K562 (cell line): ENCODE results near the gene FDX2. TPM values are rescaled to one million over a fixed set of nuclear protein-coding genes. Genes with fewer than 3 reads are reported as not detected.

Source experiments
- ARID1B ChIP-seq: fragments of 450-650 bp; IDR thresholded peaks from 2 replicates; pipeline ENCODE4 v1.6.1; 2016; ENCODE audit warnings: antibody characterized with exemption, mild to moderate bottlenecking, inconsistent platforms
- HNRNPK ChIP-seq: fragments of 200-400 bp; formaldehyde crosslinking; IDR thresholded peaks from one replicate; pipeline ENCODE4 v1.6.1; 2018; ENCODE audit warnings: mild to moderate bottlenecking, low read depth, low read length; ENCODE audit not compliant: poor library complexity, severe bottlenecking
- LCOR ChIP-seq: sonication (generic); formaldehyde crosslinking; IDR thresholded peaks from 2 replicates; pipeline ENCODE4 v1.8.0; 2022; ENCODE audit warnings: mild to moderate bottlenecking, missing genetic modification reagents
- MAFG ChIP-seq: fragments of 450-650 bp; conservative IDR thresholded peaks from 2 replicates; pipeline ENCODE4 v1.6.1; 2016; ENCODE audit warnings: missing genetic modification characterization, missing compliant biosample characterization
- MYC ChIP-seq, 2 experiments: fragments of 250-450 bp in 1 of 2; sonication (Bioruptor Pico) in 1 of 2; IDR thresholded peaks; 2 replicates each; pipeline versions ENCODE4 v1.5.1 to v1.6.1; 2012 to 2021; ENCODE audit warnings: low read depth in 2 of 2, borderline replicate concordance in 1 of 2, improper control_type of control experiment in 1 of 2, low read length in 1 of 2, mild to moderate bottlenecking in 1 of 2, moderate library complexity in 1 of 2
- NR1H2 ChIP-seq: sonication (generic); formaldehyde crosslinking; IDR thresholded peaks from 2 replicates; pipeline ENCODE4 v1.4.0; 2020; ENCODE audit warnings: mild to moderate bottlenecking, missing genetic modification reagents
- SMAD4 ChIP-seq: fragments of 250-450 bp; sonication (Bioruptor Pico); conservative IDR thresholded peaks from 2 replicates; pipeline ENCODE4 v1.8.0; 2021; ENCODE audit warnings: inconsistent platforms, mild to moderate bottlenecking, moderate library complexity
- TEAD1 ChIP-seq, 2 experiments: fragments of 450-650 bp in 1 of 2; sonication (generic) in 1 of 2; formaldehyde crosslinking; IDR thresholded peaks; 2 replicates each; pipeline versions ENCODE4 v1.4.0 to v1.8.0; 2020 to 2022; ENCODE audit warnings: mild to moderate bottlenecking in 2 of 2, missing genetic modification reagents in 1 of 2
- TFAM ChIP-seq: fragments of 250-450 bp; sonication (Bioruptor Pico); conservative IDR thresholded peaks from 2 replicates; pipeline ENCODE4 v1.5.0; 2021; ENCODE audit warnings: mild to moderate bottlenecking, moderate library complexity
- TSC22D4 ChIP-seq: fragments of 450-650 bp; IDR thresholded peaks from 2 replicates; pipeline ENCODE4 v1.6.1; 2016; ENCODE audit warnings: missing genetic modification characterization, missing biosample characterization, control low read depth
- ZFPM2 ChIP-seq: fragments of 250-450 bp; sonication (Bioruptor Pico); IDR thresholded peaks from 2 replicates; pipeline ENCODE4 v1.5.1; 2022; ENCODE audit warnings: mild to moderate bottlenecking
- ZNF140 ChIP-seq: fragments of 250-450 bp; sonication (Bioruptor Pico); IDR thresholded peaks from 2 replicates; pipeline ENCODE4 v1.8.0; 2021; ENCODE audit warnings: moderate library complexity, mild to moderate bottlenecking, inconsistent platforms
- ZNF444 ChIP-seq: fragments of 250-450 bp; sonication (Bioruptor Pico); IDR thresholded peaks from 2 replicates; pipeline ENCODE4 v1.4.0; 2020; ENCODE audit warnings: mild to moderate bottlenecking, moderate library complexity
- ZNF609 ChIP-seq: sonication (generic); formaldehyde crosslinking; IDR thresholded peaks from 2 replicates; pipeline ENCODE4 v1.8.1; 2023; ENCODE audit warnings: missing genetic modification reagents, mild to moderate bottlenecking, borderline replicate concordance
- polyA plus RNA-seq, 8 experiments: library from polyadenylated mRNA; depleted of rRNA in 4 of 8; stranded (reverse) in 5 of 8; unstranded in 3 of 8; fragments of >200 nt; fragmentation: Nextera tagmentation in 2 of 8; fragmentation: Illumina TruSeq in 1 of 8; extraction: Ambion mirVana in 2 of 8; extraction: Trizol in 1 of 8; gene quantifications; 2 replicates each; pipeline versions ENCODE4 v1.2.1 to v1.2.3, GENCODE V29; 2011 to 2014; ENCODE audit warnings: inconsistent platforms in 1 of 8, missing spikeins in 1 of 8
- total RNA-seq, 7 experiments: library from RNA; depleted of rRNA in 6 of 7; stranded (reverse); fragments of >200 nt in 6 of 7; fragmentation: Illumina TruSeq in 2 of 7; extraction: Trizol in 2 of 7; gene quantifications; 2 replicates each; pipeline versions ENCODE4 v1.2.1 to v1.2.3, GENCODE V29; 2011 to 2021; ENCODE audit warnings: low replicate concordance in 1 of 7
- TF ChIP-seq, protein P1 (sequence below): sonication (generic); formaldehyde crosslinking; IDR thresholded peaks from 2 replicates; pipeline ENCODE4 v1.8.1; 2023; ENCODE audit warnings: mild to moderate bottlenecking, missing genetic modification reagents

FDX2 gene
- total and polyA plus RNA-seq, 9 of the 15 experiments (the other 6 are each of a cell fraction or from before 2014, with no cell fraction given) = 2.5 to 49.8 (median 29.7) TPM

DNA sequence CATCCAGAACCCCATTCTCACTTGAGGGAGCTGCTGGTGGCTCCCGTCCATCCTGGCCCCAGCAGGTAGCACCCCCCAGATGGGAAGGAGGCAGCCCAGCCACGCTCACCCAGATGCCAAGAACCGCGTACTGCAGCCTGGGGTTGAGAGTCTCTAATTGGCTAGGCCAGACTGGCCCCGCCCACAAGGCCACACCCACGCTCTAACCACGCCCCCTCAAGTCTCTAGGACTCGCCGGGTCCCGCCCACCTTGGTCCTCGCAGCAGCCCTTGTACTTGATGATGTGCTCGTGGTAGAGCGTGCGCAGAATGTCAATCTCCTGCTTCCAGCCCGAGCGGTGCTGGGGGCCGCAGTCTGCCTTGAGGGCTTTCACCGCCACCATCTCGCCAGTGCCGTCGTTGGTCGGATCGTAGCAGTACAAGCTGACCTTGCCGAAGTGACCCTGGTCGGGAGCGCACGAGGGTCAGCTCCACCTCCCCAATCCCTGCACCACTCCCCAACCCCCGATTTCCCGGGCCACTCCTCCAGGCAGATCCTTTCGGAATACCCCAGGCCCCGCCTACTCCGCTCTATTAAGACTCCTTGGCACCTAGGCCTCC, 38.1 kb upstream of the FDX2 start (continued):
- TF ChIP-seq ZFPM2 (CRISPR knock-in tag) (no peak), MYC (IDR thresholded peaks at IDR 0.05; ENCODE audit: low read depth, low read length) (no peak), MYC (CRISPR knock-in tag; IDR thresholded peaks at IDR 0.05; ENCODE audit: borderline replicate concordance, low read depth) (no peak), HNRNPK (no peak), MAFG (tag) (no peak), TSC22D4 (tag) (no peak), TFAM (CRISPR knock-in tag) (no peak), SMAD4 (CRISPR knock-in tag) (no peak), TEAD1 (CRISPR knock-in tag; IDR thresholded peaks at IDR 0.05) (no peak), NR1H2 (CRISPR knock-in tag) (no peak), ZNF609 (no peak), ZNF140 (CRISPR knock-in tag) (no peak), ZNF444 (CRISPR knock-in tag) (no peak), ARID1B (no peak), LCOR (CRISPR knock-in tag) (no peak)
- TF ChIP-seq, protein P1, sequence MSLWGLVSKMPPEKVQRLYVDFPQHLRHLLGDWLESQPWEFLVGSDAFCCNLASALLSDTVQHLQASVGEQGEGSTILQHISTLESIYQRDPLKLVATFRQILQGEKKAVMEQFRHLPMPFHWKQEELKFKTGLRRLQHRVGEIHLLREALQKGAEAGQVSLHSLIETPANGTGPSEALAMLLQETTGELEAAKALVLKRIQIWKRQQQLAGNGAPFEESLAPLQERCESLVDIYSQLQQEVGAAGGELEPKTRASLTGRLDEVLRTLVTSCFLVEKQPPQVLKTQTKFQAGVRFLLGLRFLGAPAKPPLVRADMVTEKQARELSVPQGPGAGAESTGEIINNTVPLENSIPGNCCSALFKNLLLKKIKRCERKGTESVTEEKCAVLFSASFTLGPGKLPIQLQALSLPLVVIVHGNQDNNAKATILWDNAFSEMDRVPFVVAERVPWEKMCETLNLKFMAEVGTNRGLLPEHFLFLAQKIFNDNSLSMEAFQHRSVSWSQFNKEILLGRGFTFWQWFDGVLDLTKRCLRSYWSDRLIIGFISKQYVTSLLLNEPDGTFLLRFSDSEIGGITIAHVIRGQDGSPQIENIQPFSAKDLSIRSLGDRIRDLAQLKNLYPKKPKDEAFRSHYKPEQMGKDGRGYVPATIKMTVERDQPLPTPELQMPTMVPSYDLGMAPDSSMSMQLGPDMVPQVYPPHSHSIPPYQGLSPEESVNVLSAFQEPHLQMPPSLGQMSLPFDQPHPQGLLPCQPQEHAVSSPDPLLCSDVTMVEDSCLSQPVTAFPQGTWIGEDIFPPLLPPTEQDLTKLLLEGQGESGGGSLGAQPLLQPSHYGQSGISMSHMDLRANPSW (CRISPR knock-in tag) = no peak
